Testis (tissue), 3 donors: ENCODE data around the gene PBX4. TPM values are rescaled to one million over a fixed set of nuclear protein-coding genes. Genes with fewer than 3 reads are reported as not detected.
A peak's percentile ranks its signal among the peaks of the same experiment; 100 is the strongest.

ENCODE experiments used
- DNase-seq: peaks from one replicate; pipeline ENCODE4 v3.0.0-alpha.2; 2019
- H3K27ac ChIP-seq, 2 donors: fragments of 200-600 bp; sonication (generic); one replicate each; pipeline ENCODE4 v1.5.1; 2019
- H3K27me3 ChIP-seq: fragments of 200-600 bp; sonication (generic); one replicate; pipeline ENCODE4 v1.5.1; 2019
- H3K36me3 ChIP-seq: fragments of 200-600 bp; sonication (generic); one replicate; pipeline ENCODE4 v1.5.1; 2017; ENCODE audit warnings: low read depth; ENCODE audit errors: missing control alignments
- H3K4me1 ChIP-seq: fragments of 200-600 bp; sonication (generic); one replicate; pipeline ENCODE4 v1.5.1; 2019
- H3K4me3 ChIP-seq, 2 donors: fragments of 200-600 bp; sonication (generic); one replicate each; pipeline ENCODE4 v1.5.1; 2017 to 2019
- H3K9me3 ChIP-seq: fragments of 200-600 bp; sonication (generic); one replicate; pipeline ENCODE4 v1.5.1; 2017
- CTCF ChIP-seq, 3 experiments: fragments of 450-650 bp in 2 of 3; fragments of 200-600 bp in 1 of 3; sonication (generic) in 1 of 3; IDR thresholded peaks; one replicate each; pipeline ENCODE4 v1.5.1; 2016 to 2019; ENCODE audit warnings: antibody characterized with exemption in 3 of 3, mild to moderate bottlenecking in 2 of 3, moderate library complexity in 1 of 3
- POLR2A ChIP-seq: fragments of 450-650 bp; IDR thresholded peaks from one replicate; pipeline ENCODE4 v1.6.1; 2017; ENCODE audit warnings: antibody characterized with exemption, mild to moderate bottlenecking, moderate library complexity
- WGBS, 2 donors: methylation state at CpG; one replicate each; pipeline ENCODE4 v1.1.5; 2018; 5-methylcytosine and 5-hydroxymethylcytosine counted together
- intact Hi-C: fragments of 100-400 bp; cut with DNase I; formaldehyde crosslinking; loops from one replicate; pipeline ENCODE4 v1.15.1; 2023; ENCODE audit warnings: low total_unique reads
- polyA plus RNA-seq: library from polyadenylated mRNA; stranded (reverse); fragments of 350-450 nt; fragmentation: Illumina TruSeq; extraction: RNeasy Lipid Tissue Mini Kit (QIAGEN cat#74804); gene quantifications from one replicate; pipeline ENCODE4 v1.2.3, GENCODE V29; 2014; ENCODE audit warnings: low read depth, low replicate concordance; ENCODE audit not compliant: insufficient read depth
- total RNA-seq, 2 donors: library from RNA; depleted of rRNA; stranded (reverse); fragments of >200 nt; gene quantifications; one replicate each; pipeline ENCODE4 v1.2.3, GENCODE V29; 2016

Gene PBX4
- total and polyA plus RNA-seq, 3 donors from 2014 or later: 16.2 to 28.3 (median 18.0) TPM

- TF ChIP-seq POLR2A (no peak), CTCF (IDR thresholded peaks at IDR 0.05) (no peak)
- intact Hi-C loops: no loop called here
- H3K36me3 ChIP-seq: no peaks in the 10 kb centered on the region
- H3K4me3 ChIP-seq: peak overlapping the region; percentile 58 to 74
- peak; percentile 94 for DNase-seq
- 18 to 23% methylated on average over 37 to 45 of the region's 51 CpGs for WGBS, 2 donors
- H3K27me3 ChIP-seq: no peaks in the 10 kb centered on the region
- H3K9me3 ChIP-seq: no peaks in the 10 kb centered on the region
- peak overlapping the region; percentile 74 to 88 for H3K27ac ChIP-seq
- H3K4me1 ChIP-seq: peaks cover 21% of the 10 kb centered on the region
Measured at GRCh38 chr19:19628501-19629134, 10.1 kb upstream of the PBX4 start.

DNA sequence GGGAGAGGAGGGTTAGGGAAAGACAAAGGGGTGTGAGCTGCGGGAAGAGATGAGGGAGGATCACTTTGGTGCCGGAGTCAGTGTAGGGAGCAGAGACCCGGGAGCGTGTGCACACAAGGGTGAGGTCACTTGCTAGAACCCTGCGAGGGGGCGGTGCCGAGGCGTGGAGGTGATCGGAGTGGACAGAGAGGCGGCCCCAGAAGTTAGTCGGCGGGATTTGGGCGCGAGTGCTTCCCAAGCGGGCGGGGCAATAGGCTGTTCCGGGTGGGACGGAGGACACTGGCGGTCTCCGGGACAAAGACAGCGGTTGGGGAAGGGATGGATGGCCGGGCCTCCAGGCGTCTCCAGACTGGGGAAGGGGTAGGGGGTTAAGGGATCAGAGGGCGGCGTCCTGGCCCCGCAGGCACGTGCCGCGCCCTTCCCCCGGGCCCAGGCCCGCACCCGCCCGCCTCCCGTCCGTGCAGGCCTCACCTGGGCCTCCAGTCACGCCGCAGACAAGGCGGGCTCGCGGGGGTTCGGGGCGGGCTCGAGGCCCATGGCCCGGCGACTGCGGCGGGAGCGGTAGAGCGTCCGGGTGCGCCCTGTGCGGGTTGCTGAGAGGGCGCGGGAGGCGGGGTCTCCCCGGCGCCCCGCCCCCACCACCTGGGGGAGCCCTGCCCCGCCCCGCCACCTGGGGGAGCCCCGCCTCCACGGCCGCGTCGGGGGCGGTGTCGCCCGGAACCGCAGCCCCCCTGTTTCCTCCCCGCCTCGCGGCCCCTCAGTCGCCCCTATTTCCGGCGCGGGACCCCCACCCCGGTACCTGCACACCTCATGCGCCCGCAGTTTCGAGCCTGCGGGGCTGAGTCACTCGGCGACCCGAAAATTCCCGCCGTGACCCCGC, 9.4 kb upstream of the PBX4 start, which contains the start of gene LPAR2:
Gene LPAR2, minus strand, starts transcription at position 600 of the 880 bp plus-strand sequence. CDS start 945 bp downstream, outside the sequence.
- Histone ChIP-seq H3K9me3 (no peaks in the 10 kb centered on the region), H3K27ac (peak within 1 kb of the TSS; percentile 74 to 88), H3K4me3 (peak within 1 kb of the TSS; percentile 58 to 74), H3K36me3 (no peaks in the 10 kb centered on the region), H3K4me1 (peaks cover 21% of the 10 kb centered on the region), H3K27me3 (no peaks in the 10 kb centered on the region)
- WGBS, 2 donors: 2% methylated on average over 29 to 56 of the region's 87 CpGs
- peak; percentile 87 for DNase-seq
- TF ChIP-seq POLR2A (no peak), CTCF (IDR thresholded peaks at IDR 0.05) (no peak)
- intact Hi-C loops: no loop called here

DNA sequence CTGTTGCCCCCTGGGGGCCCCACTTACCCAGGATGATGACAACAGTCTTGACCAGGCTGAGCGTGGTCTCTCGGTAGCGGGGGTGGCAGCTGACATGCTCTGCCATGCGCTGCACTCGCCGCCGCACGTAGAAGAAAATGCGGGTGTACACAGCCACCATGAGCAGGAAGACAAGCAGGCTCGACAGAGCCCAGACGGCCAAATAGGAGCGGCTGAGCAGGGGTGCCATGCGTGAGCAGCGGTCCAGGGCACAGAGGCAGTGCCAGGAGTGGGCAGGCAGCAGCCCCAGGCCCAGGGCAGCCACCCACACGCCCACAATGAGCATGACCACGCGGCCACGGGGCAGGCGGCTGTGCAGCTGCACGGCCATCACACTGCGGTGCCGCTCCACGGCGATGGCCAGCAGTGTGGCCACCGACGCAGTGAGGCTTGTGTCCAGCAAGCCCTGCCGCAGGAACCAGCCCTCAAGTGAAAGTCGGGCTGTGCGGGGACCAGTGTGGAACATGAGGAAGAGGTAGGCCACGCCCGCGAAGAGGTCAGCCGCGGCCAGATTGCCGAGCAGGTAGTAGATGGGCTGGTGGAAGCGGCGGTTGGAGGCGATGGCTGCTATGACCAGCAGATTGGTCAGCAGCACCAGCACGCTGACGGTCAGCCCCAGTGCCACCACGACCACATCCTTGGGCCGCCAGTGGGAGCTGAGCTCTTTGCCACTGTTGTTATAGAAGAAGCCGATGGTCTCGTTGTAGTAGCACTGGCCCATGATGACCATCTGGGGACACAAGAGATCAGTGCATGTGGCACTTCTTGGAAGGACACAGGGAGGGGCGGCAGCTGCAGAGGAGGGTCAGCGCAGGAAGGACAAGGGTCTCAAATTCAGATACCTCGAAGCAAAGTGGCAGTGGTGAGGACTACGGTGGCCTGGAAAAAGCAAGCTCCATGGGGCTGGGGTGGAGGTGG, 8.3 kb upstream of the PBX4 start:
- DNase-seq: no peak
- Histone ChIP-seq H3K4me1 (peaks cover 25% of the 10 kb centered on the region), H3K9me3 (no peaks in the 10 kb centered on the region), H3K4me3 (peak overlapping the region in 1 of 2 donors; percentile 74), H3K36me3 (no peaks in the 10 kb centered on the region), H3K27me3 (no peaks in the 10 kb centered on the region), H3K27ac (peak overlapping the region; percentile 18 to 35)
- TF ChIP-seq POLR2A: no peak
- TF ChIP-seq CTCF (IDR thresholded peaks at IDR 0.05): no peak
- WGBS, 2 donors: 69 to 89% methylated on average over 34 to 48 of the region's 48 CpGs
- intact Hi-C loops: no loop called here

DNA sequence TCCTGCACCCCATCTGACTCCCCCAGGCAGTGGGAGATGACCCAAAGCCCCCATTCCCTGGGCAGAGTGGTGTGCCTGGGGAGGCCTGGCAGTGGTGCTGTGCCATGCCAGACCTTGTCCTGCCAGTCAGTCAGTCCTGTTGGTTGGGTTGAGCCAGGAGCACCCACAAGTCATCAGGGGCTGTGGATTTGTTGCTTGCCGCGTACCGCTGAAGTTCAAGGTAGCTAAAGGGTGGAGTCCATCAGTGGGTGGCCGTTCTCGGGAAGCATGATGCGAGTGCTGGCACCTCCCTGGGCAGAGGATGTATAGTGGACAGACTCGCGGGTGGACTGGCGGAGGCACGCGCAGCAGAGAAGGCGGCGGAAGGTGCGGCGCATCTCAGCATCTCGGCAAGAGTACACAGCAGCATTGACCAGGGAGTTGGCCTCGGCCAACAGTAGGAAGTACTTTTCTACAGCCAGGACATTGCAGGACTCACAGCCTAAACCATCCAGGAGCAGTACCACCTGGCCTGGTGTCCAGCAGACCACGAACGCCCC, 5.6 kb upstream of the PBX4 start:
- Histone ChIP-seq H3K4me3 (no peak overlapping the region), H3K36me3 (no peaks in the 10 kb centered on the region), H3K27ac (peak overlapping the region in 1 of 2 donors; percentile 9), H3K9me3 (no peaks in the 10 kb centered on the region), H3K4me1 (peaks cover 25% of the 10 kb centered on the region), H3K27me3 (no peaks in the 10 kb centered on the region)
- intact Hi-C loops: no loop called here
- DNase-seq: no peak
- TF ChIP-seq POLR2A (no peak), CTCF (IDR thresholded peaks at IDR 0.05) (no peak)
- WGBS, 2 donors: 91 to 95% methylated on average over 6 to 19 of the region's 19 CpGs
